Cardiac septum (tissue), 1 donor: ENCODE results near the gene HHIPL2. TPM values are rescaled to one million over a fixed set of nuclear protein-coding genes. Genes with fewer than 3 reads are reported as not detected.

Experiments used
- DNase-seq: peaks from one replicate; pipeline ENCODE4 v3.0.0-alpha.2; 2020; ENCODE audit warnings: low spot score
- intact Hi-C: fragments of 100-400 bp; cut with DNase I; formaldehyde crosslinking; loops from one replicate; pipeline ENCODE4 v1.14.0; 2022
- long read RNA-seq: library from polyadenylated mRNA; unstranded; transcript quantifications from one replicate; pipeline ENCODE4 v2.0.0, GENCODE V29; 2021
- total RNA-seq: library from RNA; stranded (reverse); fragmentation: NEBNext Ultra II Directional; extraction: Animal tissue kit (Norgen Biotek cat#: 25700); gene quantifications from one replicate; pipeline ENCODE4 v1.2.1, GENCODE V29; 2021
- donor health status: DM: no; HTN: no; CAD: no.

HHIPL2 gene
- not detected for total RNA-seq
- long read RNA-seq = 0 reads

DNA sequence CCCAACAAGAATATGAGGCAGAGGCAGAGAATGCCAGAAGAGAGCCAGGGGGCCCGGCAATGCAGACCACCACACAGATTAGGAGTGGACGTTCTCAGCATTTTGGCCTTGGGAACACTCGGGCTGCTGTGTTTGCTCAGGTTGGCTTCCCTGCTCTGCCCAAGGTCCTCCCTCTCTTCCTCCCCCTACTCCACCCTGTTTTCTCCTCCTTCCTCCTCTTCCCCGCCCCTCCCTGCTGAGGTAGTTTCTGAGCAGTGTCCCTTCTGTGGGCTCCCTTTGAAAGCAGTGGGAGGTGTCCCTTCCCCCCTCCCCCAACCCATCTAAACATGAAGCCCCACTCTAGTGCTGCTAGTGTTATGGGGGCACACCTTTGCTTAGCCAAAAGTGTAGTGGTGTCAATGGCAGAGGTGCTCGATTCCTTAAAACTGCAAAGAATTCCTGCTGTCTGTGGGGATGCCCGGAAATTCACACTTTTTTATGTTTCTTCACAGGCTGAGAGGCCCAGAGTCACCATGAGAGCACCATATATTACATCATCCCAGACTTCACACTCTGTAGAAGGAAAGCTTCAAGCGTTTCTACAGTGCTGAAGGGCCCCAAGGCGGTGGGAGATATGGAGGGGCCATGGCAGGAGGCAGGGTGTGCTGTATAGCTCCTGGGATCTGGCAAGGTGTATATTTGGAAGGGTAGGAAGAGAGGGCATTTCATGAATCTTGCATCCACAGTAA, at the start of gene HHIPL2:
Gene HHIPL2, minus strand, starts transcription at position 161 of the 728 bp plus-strand sequence. Its CDS starts 60 bp downstream, at position 101.
- no peak for DNase-seq
- intact Hi-C loops = no loop called here

DNA sequence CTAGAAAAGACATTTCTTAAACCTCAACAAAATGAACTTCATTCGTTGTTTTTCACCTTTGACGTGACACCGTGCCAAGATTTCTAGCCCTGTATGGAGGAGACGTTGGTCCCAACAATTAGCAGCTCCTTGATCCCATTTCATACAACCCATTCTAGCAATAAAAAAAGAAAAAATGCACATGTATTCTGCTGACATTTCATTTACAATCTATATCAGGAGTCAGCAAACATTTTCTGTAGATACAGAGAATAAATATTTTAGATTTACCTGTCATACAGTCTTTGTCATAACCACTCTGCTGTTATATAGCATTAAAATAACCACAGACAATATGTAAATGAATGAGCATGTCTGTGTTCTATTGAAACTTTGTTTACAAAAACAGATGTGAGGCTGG, 48.8 kb upstream of the HHIPL2 start:
- no peak for DNase-seq
- intact Hi-C loops = no loop called here

DNA sequence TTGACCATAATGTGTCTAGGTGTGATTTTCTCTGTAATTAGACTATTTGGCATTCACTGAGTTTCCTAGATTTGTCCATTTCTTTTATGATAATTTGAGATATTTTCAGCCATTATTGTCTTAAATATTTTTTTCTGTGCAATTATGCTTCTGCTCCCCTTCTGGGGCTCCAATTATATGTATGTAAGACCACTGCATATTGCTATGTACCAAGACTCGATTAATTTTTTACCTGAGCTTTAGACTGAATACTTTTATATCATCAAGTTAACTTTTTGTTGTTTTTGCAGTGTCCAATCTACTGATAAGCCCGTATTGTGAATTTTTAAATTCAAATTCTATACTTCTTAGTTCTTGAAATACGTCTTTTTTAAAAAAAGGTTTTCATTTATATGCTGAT, 46.9 kb upstream of the HHIPL2 start:
- DNase-seq = no peak
- intact Hi-C loops = loop anchor here (5.0 kb wide), 1 partner anchor 48 kb away; no protein-coding TSS in a partner anchor

DNA sequence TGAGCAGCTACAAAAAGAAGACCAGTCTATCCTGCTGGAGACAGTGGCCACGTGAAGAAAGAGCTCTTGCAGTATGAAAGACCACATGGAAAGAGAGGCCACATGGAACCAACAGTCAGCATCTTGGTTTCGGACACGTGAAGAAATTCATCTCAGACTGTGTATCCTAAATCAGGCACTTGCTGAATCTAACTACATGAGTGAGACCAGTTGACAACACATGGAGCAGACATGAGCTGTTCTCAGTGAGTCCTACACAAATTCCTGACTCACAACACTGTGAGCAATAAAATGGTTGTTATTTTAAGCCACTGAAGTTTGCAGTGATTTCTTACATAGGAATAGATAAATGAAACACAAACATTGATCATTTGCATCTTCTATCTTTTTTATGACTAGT, 44.3 kb upstream of the HHIPL2 start:
- intact Hi-C loops = loop anchor here (5.0 kb wide), 1 partner anchor 50 kb away; no protein-coding TSS in a partner anchor
- DNase-seq = no peak

DNA sequence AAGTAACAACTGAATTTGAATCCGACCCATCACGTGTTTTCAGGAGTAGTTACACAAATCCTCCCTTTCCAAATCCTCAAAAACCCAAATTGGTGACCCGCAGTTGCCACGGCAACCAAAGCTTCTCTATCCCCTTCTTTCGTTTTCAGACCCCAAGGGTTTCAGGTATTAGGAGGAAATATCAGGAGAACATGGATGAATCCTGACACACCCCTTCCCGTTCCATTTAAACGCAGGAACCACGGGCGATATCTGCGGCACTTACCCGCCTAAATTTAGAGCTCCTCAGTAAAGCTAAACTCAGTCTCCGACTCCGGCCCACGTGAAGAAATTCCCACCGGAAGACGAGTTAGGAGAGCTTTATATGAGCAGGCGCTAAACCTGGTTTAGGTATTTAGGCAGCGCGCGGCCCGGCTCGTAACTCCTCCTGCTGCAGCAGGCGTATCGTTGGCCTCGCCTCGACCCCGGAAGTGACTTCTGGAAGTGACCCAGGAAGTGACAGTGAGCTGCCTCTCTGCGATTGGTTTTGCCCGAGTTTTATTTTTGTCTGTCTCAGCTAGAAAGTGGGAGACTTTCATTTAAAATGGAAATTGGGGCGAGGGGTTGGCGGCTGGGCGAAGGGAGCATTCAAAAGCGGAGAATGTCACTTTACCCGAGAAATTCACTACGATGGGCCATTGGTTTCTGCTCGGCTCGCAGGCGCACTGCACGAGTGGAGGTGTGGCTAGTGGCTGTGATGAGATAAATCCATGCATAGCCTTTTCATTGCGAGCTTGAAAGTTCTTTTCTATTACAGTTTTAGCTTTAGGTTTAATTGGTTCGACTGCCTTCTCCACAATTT, 41.8 kb upstream of the HHIPL2 start, which contains the start of gene TAF1A:
Gene TAF1A, minus strand, starts transcription at position 472 of the 841 bp plus-strand sequence.
- DNase-seq = peak; percentile 93
- intact Hi-C loops = loop anchor here (5.0 kb wide), 1 partner anchor 53 kb away; no protein-coding TSS in a partner anchor

DNA sequence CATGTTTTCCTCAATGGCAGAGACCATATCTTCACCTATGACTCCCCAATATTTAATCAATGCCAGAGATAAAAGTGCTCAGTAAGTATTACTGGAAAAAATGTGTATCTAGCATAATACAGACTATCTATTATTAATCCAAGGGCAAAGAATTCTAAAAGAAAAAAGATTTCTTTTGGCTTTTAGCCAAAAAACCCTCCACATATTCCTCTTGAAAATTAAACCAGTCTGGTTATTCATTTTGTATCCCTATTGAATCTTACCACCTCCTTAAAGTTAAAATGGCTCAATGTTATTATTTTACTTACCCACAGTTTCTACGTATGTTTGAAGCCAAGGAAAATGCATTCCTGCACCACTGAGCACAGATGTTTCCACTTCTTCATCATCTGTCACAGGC, 40.2 kb upstream of the HHIPL2 start:
- intact Hi-C loops = no loop called here

DNA sequence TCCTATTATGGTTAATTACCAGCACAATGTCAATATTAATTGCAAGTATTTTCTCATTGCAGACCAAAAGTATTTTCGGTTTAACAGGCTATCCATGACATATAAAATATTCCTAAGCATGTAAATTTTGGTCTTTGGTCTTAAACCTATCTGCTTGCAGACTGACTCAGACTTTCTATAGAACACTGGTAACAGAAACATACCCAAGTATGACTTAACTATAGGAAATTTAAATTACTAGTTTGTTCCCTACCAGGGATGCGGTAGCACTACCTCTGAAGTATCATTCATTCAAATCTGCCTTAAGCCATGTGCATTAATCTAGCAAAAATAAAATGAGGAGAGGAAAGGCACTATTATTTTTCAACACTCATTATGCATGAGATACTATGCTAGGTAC, 38.9 kb upstream of the HHIPL2 start:
- no peak for DNase-seq
- intact Hi-C loops = no loop called here

More for the DNA sequence above, 40.2 kb upstream of the HHIPL2 start:
- no peak for DNase-seq

DNA sequence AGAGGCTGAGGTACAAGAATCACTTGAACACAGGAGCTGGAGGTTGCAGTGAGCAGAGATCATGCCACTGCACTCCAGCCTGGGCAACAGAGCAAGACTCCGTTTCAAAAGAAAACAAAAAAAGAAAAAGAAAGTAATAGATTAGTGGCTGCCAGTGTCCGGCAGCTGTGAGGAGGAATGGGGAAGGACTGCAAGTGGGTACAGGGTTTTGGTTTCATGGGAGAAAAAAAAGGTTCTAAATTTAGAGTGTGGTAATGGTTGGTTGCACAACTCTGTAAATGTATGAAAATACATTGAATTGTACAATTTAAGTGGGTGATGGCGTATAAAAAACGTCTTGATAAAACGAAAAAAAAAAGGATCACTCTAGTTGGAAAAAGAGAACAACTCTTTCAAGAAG, 35.2 kb upstream of the HHIPL2 start:
- DNase-seq = no peak
- intact Hi-C loops = no loop called here

DNA sequence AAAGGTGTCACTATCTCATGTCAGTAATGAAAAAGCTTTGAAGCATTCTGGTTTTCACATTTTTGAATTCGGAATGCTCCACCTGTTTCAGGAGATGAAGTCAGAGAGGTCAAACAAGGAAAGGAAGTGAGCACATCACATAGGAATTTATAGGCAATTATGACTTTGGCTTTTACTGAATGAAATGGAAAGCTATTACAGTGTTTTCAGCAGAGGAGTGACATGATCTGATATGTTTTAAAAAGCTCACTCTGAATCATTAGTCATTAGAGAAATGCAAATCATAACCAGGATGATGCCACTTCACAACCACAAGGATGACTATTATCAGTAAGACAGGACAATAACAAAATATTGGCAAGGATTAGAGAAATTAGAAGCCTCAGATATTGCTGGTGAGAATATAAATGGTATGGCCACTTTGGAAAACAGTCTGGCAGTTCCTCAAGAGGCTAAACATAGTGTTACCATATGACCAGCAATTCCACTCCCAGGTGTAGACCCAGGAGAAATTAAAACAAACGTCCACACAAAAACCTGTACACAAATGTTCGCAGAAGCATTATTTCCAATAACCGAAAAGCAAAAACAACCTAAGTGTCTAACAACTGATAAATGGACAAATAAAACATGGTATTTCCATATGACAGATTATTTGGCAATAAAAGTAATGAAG, 34.3 kb upstream of the HHIPL2 start:
- intact Hi-C loops = no loop called here
- no peak for DNase-seq

DNA sequence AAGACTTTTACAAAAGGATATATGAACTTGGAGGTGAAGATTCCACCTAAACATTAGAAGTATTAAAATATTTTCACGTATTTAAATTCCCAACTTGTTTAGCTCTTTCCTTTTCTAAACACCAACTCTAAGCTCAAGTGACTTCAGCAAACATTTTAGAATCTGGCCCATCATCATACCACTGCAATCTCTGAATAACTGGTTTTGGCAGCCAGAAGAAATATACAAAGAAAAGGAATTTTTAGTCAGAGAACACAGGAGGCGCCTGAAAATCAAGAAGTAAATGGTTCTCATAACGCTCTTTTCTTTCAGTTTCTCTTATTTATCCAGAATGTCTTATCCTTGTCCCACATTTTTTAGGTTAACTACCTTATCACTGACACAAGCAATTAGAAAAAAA, 31.4 kb upstream of the HHIPL2 start:
- no peak for DNase-seq
- intact Hi-C loops = no loop called here

DNA sequence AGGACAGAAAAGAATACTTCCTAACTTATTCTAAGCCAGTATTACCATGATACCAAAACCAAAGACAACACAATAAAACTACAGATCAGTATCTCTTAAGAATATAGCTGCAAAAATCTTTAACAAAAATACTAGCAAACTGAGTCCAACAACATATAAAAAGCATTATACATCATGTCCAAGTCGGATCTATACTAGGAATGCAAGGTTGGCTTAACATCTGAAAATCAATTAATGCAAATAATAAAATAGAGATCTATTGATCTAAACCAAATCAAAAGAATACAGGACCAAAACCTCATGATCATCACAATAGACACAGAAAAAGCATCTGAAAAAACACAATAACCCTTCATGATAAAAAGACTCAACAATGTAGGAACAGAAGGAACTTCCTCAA, 22.9 kb upstream of the HHIPL2 start:
- intact Hi-C loops = no loop called here
- no peak for DNase-seq

DNA sequence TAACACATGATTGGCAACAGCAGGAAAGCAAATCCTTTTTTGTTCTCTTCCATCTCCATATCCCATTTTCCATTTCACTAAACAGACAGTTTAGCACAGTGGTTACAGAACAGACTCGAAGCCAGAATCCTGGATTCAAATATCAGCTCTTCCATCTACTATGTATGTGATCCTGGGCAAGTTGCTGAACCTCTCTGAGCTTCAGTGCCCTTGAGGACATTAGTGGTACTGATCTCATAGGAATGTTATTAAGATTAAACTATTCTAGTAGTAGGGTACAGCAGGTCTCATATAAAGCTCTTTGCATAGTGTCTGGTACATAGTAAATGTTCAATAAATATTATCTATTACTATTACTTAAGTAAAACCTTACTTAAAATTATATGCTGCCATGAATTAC, 13.8 kb upstream of the HHIPL2 start:
- no peak for DNase-seq
- intact Hi-C loops = no loop called here

DNA sequence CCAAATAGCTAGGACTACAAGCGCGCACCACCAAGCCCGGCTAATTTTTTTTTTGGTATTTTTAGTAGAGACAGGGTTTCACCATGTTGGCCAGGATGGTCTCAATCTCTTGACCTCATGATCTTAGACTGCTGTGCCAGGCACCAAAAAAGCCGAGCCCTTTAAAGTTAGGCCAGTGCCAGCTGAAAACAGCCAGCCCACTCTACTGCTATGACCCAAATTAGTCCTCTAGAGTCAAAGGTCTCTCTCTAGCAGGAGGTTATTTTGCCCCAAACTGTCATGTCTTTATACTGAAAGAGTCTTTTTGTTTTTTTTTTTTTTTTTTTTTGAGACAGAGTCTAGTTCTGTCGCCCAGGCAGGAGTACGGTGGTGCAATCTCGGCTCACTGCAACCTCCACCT, 9.7 kb upstream of the HHIPL2 start:
- no peak for DNase-seq
- intact Hi-C loops = no loop called here

DNA sequence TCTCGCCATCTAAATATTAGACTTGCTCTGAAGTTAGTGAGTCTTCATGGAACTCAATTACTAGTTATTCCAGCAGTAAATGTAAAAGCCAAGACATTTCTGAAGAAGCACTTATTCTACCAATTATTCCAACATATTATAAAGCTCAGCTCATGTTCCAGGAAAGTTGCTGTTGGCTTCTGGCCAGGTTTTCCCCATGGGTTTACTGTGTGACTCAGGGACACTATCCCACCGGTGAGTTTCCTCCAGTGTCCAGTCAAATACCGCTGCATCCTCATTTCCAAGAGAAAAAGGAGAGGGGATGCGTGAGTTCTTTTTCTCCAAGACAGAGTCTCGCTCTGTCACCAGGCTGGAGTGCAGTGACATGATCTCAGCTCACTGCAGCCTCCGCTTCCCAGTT, 9.2 kb upstream of the HHIPL2 start:
- intact Hi-C loops = no loop called here
- no peak for DNase-seq

DNA sequence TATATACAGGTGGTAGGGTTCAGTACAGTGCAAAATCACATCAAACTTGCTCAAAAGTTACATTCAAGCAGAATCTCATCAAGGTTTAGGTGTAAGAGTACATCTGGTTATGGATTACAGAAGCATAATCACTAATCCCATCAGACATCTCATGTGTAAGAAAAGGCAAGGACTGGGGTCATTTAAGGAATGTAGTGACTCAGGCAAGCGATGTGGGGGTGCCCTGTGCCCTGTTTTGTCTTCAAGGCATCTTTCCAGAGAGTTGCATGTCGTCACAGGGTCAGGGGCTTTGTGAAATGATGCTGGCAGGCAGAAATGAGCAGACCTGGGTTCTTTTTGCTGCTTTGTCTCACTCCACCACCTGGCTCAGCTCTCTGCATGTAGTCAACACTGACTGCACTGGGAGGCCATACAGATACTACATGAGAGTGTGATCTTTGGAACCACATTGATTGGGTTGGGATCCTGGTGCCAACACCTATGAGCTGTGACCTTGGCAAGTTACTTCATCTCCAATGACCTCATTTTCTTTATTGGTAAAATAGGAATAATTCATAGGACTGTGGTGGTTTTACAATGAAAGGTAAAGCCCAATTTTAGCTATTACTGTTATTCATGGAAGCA, 8.2 kb upstream of the HHIPL2 start:
- intact Hi-C loops = no loop called here
- DNase-seq = no peak

DNA sequence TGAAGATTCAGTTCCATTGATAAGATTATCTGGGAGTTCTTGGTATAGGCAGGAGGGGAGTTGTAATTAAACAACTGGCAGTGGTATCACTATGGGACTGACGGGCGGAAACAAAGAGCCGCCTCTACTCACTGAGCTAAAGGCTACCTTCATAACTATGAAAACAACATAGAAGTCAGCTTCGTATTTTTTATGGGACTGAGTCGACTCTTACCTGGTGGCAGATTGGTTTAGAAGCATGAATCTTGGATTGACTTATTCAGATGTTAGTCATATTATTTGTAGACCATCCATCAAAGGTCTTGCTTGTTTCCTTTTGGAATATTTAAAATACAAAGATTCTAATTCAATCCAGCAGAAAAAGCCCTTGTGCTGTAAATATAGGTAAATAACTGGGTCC, 6.3 kb upstream of the HHIPL2 start:
- intact Hi-C loops = no loop called here
- DNase-seq = no peak

DNA sequence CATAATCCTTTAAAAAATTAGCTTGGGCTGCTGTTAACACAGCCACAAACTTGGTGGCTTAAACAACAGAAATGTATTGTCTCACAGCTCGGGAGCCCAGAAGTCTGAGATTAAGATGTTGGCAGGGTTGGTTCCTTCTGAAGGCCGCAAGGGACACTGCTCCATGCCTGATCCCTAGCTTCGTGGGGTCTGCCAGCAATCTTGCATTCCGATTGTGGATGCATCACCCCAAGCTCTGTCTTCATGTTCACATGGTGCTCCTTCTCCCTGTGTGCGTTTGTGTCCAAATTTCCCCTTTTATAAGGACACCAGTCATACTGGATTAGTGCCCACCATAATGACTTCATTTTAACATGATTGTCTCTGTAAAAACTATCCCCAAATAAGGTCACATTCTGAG, 5.0 kb upstream of the HHIPL2 start:
- no peak for DNase-seq
- intact Hi-C loops = no loop called here

DNA sequence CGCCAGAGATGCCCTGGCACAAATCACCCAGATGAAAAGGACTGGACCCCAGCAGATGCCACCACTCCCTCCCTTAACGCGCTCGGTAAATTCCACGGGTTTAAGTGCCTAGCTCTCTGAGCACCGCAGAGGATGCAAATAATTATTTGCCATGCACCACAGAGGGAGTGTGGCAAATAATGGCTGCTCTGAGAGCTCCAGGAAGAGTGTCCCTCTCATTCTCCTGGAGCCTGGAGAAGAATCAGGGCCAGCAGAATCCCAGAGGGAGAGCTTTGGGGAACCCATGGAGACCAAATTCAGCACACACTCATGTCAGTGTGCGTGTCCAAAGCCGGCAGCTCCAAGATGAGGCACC, 667 bp downstream of the HHIPL2 start:
- no peak for DNase-seq
- intact Hi-C loops = no loop called here

DNA sequence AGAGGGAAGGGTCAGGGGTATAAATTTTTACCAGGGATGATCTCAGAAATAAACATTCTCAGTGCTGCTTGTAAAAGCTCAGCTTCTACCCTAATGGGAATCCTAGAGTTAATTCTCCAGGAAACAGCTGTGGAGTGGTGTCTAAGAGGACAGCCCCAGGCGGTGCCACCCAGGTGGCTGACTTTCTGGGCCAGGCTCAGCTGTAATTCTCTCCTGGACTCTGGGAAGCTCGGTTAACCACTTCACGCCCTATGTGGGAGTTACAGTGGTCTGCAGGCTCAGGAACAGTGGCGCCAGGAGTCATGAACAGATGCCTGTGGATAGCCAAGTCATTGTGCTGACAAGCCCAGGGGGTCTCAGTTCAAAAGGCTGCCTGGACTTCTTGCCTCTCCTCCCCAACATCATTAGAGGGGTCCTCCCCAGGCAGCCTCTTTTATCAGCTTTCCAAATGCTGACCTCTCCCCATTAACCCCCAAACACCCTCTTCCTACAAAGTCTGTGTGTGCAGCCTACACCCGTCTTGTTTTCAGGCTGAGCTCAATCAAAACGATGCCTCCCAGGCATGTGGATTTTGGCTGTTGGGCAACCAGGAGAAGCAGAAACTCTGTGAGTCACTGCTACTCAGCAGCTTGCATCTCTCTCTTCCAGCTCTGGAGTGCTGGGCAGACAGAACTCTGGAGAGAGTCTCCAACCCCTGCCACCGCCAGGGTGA, 1.2 kb downstream of the HHIPL2 start:
- intact Hi-C loops = no loop called here
- DNase-seq = no peak
